Measurements from ENCODE around the gene CRYAA. TPM values are rescaled to one million over a fixed set of nuclear protein-coding genes. Genes with fewer than 3 reads are reported as not detected.
"Not testable (repeated sequence)": the region's sequence is repeated elsewhere in the genome, so short reads cannot be mapped to it uniquely, and the experiment has no call there.

CRYAA gene
- total RNA-seq: not detected

GRCh38 chr21:43168708-43169107 lies at the start of gene CRYAA:
CRYAA (plus strand) TSS chr21:43169008; CDS start chr21:43169100, 92 bp downstream.
- CTCF ChIA-PET; H3K27me3 Mint-ChIP-seq; intact Hi-C loops (cut with DNase I, micrococcal nuclease); H3K9me3 Mint-ChIP-seq (ENCODE audit: low read depth); H3K4me3 Mint-ChIP-seq; POLR2A ChIA-PET; H3K4me1 Mint-ChIP-seq; DNase-seq; H3K27ac Mint-ChIP-seq; ATAC-seq; H3K36me3 Mint-ChIP-seq (ENCODE audit: low read depth): not testable (repeated sequence)

GRCh38 chr21:43130094-43130493 lies 38.7 kb upstream of the CRYAA start:
- POLR2A ChIA-PET; CTCF ChIA-PET; H3K9me3 Mint-ChIP-seq (ENCODE audit: low read depth); H3K36me3 Mint-ChIP-seq (ENCODE audit: low read depth); intact Hi-C loops (cut with DNase I, micrococcal nuclease); H3K27ac Mint-ChIP-seq; ATAC-seq; H3K4me3 Mint-ChIP-seq; DNase-seq; H3K27me3 Mint-ChIP-seq; H3K4me1 Mint-ChIP-seq: not testable (repeated sequence)

GRCh38 chr21:43134520-43134919 lies 34.3 kb upstream of the CRYAA start:
- DNase-seq; POLR2A ChIA-PET; ATAC-seq; intact Hi-C loops (cut with DNase I, micrococcal nuclease); H3K4me3 Mint-ChIP-seq; H3K9me3 Mint-ChIP-seq (ENCODE audit: low read depth); CTCF ChIA-PET; H3K27me3 Mint-ChIP-seq; H3K27ac Mint-ChIP-seq; H3K4me1 Mint-ChIP-seq; H3K36me3 Mint-ChIP-seq (ENCODE audit: low read depth): not testable (repeated sequence)

GRCh38 chr21:43138944-43139343 lies 29.9 kb upstream of the CRYAA start:
- H3K4me1 Mint-ChIP-seq; DNase-seq; H3K4me3 Mint-ChIP-seq; CTCF ChIA-PET; H3K27ac Mint-ChIP-seq; H3K27me3 Mint-ChIP-seq; H3K9me3 Mint-ChIP-seq (ENCODE audit: low read depth); H3K36me3 Mint-ChIP-seq (ENCODE audit: low read depth); intact Hi-C loops (cut with DNase I, micrococcal nuclease); POLR2A ChIA-PET: not testable (repeated sequence)
- ATAC-seq: peak; percentile 49

- H3K4me1 Mint-ChIP-seq; DNase-seq; POLR2A ChIA-PET; ATAC-seq; intact Hi-C loops (cut with DNase I, micrococcal nuclease); H3K36me3 Mint-ChIP-seq (ENCODE audit: low read depth); CTCF ChIA-PET; H3K27ac Mint-ChIP-seq; H3K9me3 Mint-ChIP-seq (ENCODE audit: low read depth); H3K27me3 Mint-ChIP-seq; H3K4me3 Mint-ChIP-seq: not testable (repeated sequence)
These were observed 27.4 kb upstream of the CRYAA start for GRCh38 chr21:43141407-43141806.

- DNase-seq; H3K9me3 Mint-ChIP-seq (ENCODE audit: low read depth); H3K27me3 Mint-ChIP-seq; intact Hi-C loops (cut with DNase I, micrococcal nuclease); H3K27ac Mint-ChIP-seq; CTCF ChIA-PET; H3K36me3 Mint-ChIP-seq (ENCODE audit: low read depth); ATAC-seq; H3K4me3 Mint-ChIP-seq; H3K4me1 Mint-ChIP-seq; POLR2A ChIA-PET: not testable (repeated sequence)
These were observed 22.2 kb upstream of the CRYAA start for GRCh38 chr21:43146637-43147036.

GRCh38 chr21:43147999-43148398 lies 20.8 kb upstream of the CRYAA start:
- H3K27ac Mint-ChIP-seq; H3K27me3 Mint-ChIP-seq; DNase-seq; CTCF ChIA-PET; POLR2A ChIA-PET; H3K4me3 Mint-ChIP-seq; H3K4me1 Mint-ChIP-seq; H3K36me3 Mint-ChIP-seq (ENCODE audit: low read depth); ATAC-seq; intact Hi-C loops (cut with DNase I, micrococcal nuclease); H3K9me3 Mint-ChIP-seq (ENCODE audit: low read depth): not testable (repeated sequence)

- H3K9me3 Mint-ChIP-seq (ENCODE audit: low read depth); intact Hi-C loops (cut with DNase I, micrococcal nuclease); H3K27me3 Mint-ChIP-seq; POLR2A ChIA-PET; H3K27ac Mint-ChIP-seq; DNase-seq; H3K36me3 Mint-ChIP-seq (ENCODE audit: low read depth); H3K4me3 Mint-ChIP-seq; H3K4me1 Mint-ChIP-seq; CTCF ChIA-PET; ATAC-seq: not testable (repeated sequence)
These were observed 19.5 kb upstream of the CRYAA start for GRCh38 chr21:43149344-43149743.

- POLR2A ChIA-PET; CTCF ChIA-PET; H3K4me1 Mint-ChIP-seq; H3K27ac Mint-ChIP-seq; intact Hi-C loops (cut with DNase I, micrococcal nuclease); DNase-seq; ATAC-seq; H3K4me3 Mint-ChIP-seq; H3K27me3 Mint-ChIP-seq; H3K36me3 Mint-ChIP-seq (ENCODE audit: low read depth); H3K9me3 Mint-ChIP-seq (ENCODE audit: low read depth): not testable (repeated sequence)
These were observed 15.2 kb upstream of the CRYAA start for GRCh38 chr21:43153601-43154000.

GRCh38 chr21:43159279-43160175 lies 9.3 kb upstream of the CRYAA start:
- CTCF ChIA-PET; H3K4me3 Mint-ChIP-seq; POLR2A ChIA-PET; H3K9me3 Mint-ChIP-seq (ENCODE audit: low read depth); DNase-seq; intact Hi-C loops (cut with DNase I, micrococcal nuclease); H3K36me3 Mint-ChIP-seq (ENCODE audit: low read depth); H3K4me1 Mint-ChIP-seq; H3K27me3 Mint-ChIP-seq; ATAC-seq; H3K27ac Mint-ChIP-seq: not testable (repeated sequence)

- POLR2A ChIA-PET: not testable (repeated sequence)
These were observed 6.7 kb upstream of the CRYAA start for GRCh38 chr21:43161826-43162707.

GRCh38 chr21:43162708-43163205 lies 6.1 kb upstream of the CRYAA start:
- ATAC-seq; DNase-seq; POLR2A ChIA-PET; CTCF ChIA-PET; intact Hi-C loops (cut with DNase I, micrococcal nuclease); H3K4me3 Mint-ChIP-seq; H3K4me1 Mint-ChIP-seq; H3K27ac Mint-ChIP-seq; H3K9me3 Mint-ChIP-seq (ENCODE audit: low read depth); H3K27me3 Mint-ChIP-seq; H3K36me3 Mint-ChIP-seq (ENCODE audit: low read depth): not testable (repeated sequence)

More at GRCh38 chr21:43161826-43162707, 6.7 kb upstream of the CRYAA start:
- H3K4me1 Mint-ChIP-seq; H3K9me3 Mint-ChIP-seq (ENCODE audit: low read depth); H3K36me3 Mint-ChIP-seq (ENCODE audit: low read depth); CTCF ChIA-PET; intact Hi-C loops (cut with DNase I, micrococcal nuclease); ATAC-seq; DNase-seq; H3K4me3 Mint-ChIP-seq; H3K27me3 Mint-ChIP-seq; H3K27ac Mint-ChIP-seq: not testable (repeated sequence)
